NCI-H774 (cell line): ENCODE results near the gene PTK6.

ENCODE experiments used
- DNase-seq: peaks from one replicate; lab custom pipeline; 2025; lab: John Stamatoyannopoulos, UW

PTK6 gene

GRCh38 chr20:63507083-63507743 is 30.0 kb downstream of the PTK6 start:
- DNase-seq = no peak

DNA sequence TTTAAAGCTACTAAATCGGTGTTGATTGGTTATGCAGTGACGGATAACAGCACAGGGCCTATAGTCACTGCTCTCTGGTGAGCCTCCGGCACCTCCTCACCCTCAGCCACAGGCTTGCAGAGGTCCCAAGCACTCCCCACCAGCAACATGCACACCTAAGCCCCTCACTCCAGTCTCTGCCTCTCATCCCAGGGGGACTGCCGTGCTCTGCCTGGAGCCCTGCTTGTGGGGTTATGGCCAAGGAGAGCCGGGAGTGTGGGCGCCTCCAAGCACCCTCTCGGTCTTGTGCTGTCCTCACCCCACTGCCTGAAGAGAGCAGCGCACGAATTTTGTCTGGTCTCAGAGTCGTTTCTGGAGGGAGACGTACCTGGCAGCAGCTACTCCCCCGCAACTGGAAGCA is 31.5 kb downstream of the PTK6 start:
- DNase-seq = no peak

GRCh38 chr20:63505281-63505680 is 31.9 kb downstream of the PTK6 start:
- no peak for DNase-seq

- no peak for DNase-seq
Observed at GRCh38 chr20:63504642-63505041, 32.5 kb downstream of the PTK6 start.

DNA sequence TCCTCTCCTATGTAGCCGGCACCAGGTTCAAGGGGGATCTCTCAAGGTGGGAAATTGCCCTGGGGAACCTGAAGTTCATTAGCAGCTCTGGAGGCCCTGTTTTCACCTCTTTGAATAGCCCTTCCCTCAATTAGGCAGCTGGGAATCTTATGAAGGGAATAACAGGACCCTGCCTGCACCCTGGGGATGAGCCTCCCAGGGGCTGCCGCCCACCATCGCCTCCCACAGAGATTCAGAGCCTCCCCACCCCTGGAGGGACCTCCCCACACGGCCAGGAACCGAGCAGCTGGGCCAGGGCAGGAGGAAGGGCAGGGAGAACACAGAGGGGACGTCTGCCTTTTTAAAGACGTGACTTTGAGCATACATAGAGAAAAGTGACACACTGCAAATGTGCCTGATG is 33.7 kb downstream of the PTK6 start:
- DNase-seq = no peak

- DNase-seq = no peak
Observed at GRCh38 chr20:63502671-63503172, 34.5 kb downstream of the PTK6 start.

DNA sequence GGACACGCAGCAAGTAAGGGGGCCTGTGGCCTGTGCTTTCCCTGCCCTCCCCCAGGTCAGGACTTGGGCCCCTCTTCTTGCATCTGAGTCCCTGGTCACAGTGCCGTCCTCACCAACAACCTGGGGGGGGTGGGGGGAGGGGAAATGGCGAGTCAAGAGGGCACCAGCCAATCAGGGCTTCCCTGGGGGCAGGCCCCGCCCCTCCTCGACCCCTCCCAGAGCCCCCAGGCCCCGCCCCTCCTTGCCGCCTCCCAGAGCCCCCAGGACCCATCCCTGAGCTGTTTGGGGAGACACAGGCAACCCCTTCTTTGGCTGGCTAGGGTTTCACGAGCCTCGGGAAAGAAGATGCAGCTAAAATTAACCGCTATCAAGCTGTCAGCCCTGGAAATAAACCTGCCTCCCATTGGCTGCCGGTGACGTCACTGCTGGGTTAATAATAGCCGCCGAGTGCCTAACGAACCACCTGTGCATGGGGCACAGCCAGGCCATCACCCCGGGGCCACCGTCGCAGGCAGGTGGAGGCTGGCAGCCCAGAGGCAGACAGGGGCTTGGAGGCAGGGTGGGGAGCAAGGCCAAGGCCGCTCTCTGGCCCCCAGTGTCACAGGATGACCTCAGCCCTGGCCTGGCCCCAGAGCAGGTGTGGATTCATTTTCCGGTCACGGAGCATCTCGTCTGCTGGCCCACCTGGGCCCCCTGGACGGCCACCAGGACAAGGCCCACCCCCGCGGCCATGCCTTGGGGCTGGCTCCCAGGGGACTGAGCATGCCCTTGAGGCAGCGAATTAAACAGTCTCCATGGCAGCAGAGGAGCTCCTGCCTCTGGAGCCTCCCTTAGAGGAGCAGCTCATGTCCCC is 35.1 kb downstream of the PTK6 start:
- DNase-seq = peak; percentile 63

DNA sequence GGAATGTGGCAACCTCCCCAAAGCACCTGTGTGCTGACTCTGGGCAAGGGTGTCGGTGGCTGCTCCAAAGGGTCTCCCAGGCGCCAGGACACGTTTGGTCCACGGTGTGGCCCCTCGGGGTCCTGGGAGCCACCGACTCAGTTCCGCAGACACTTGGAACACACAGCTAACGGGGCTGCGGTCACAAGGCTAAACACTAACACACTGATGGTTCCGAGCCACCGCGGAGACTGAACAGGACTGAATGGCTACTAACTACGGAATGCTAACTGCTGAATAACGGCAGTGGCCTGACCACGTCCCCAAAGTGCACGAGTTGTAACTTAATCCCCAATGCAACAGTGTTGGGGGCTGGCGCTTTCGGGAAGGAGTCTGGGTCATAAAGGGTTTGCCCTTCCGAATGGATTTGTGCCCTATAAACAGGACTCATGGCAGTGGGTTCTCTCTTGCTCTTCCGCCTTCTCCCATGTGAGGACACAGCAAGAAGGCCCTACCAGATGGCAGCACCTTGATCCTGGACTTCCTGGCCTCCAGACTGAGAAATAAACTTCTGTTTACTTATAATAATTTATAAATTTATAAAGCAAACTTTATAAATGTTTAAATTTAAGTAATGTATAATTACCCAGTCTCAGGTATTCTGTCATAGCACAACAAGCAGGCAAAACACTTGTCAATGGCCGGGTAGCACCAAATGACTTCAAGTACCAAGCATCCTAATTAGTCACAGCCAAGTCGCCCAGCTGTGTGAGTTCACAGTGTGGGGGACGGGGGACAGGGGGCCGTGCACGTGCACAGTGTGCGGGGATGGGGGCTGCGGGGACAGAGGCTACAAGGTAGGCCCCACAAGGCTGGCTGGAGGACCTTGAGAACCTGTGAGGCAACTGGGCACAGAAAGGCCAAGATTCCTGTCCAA is 36.0 kb downstream of the PTK6 start:
- DNase-seq = no peak

DNA sequence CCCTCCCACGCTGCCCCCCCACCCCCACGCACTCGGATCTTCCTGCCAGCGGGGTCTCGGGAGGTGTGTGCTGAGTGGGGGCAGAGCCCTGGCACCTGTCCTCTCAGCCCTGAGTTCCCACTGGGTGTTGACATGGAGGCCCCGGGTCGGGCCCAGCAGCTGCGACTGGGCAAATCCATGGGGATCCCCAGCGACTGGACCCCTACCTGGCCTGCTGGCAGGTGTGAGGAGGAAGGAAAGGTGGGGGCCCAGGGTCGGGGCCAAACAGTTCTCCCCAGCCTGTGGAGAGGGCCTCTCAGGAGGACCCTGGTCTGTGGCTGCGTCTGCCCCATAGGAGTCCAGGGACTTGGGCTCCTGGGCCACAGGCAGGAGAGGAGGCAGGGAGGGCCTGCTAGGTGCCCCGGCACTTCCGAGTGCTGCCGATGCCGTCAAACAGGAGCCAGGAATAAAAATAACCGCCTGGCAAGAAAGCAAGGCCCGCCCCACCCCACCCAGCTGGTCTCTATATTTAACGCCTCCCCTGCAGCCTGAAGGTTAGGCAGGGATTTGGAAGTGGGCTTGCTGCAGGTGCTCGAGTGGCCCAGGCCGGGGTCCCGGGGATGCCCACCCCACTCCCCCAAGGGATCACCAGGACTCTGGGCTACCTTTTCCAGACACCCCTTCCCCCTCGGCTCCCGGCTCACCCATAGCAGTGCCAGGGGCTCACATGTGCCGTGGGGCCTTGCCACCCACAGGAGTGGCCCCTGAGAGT is 36.9 kb downstream of the PTK6 start:
- DNase-seq = no peak

- no peak for DNase-seq
Observed at GRCh38 chr20:63499338-63499969, 37.7 kb downstream of the PTK6 start.

- DNase-seq = no peak
Observed at GRCh38 chr20:63498960-63499337, 38.2 kb downstream of the PTK6 start, which contains the start of gene EEF1A2. TSS of gene EEF1A2 (minus strand) at chr20:63499083. CDS start at chr20:63497763, 1,320 bp downstream.

DNA sequence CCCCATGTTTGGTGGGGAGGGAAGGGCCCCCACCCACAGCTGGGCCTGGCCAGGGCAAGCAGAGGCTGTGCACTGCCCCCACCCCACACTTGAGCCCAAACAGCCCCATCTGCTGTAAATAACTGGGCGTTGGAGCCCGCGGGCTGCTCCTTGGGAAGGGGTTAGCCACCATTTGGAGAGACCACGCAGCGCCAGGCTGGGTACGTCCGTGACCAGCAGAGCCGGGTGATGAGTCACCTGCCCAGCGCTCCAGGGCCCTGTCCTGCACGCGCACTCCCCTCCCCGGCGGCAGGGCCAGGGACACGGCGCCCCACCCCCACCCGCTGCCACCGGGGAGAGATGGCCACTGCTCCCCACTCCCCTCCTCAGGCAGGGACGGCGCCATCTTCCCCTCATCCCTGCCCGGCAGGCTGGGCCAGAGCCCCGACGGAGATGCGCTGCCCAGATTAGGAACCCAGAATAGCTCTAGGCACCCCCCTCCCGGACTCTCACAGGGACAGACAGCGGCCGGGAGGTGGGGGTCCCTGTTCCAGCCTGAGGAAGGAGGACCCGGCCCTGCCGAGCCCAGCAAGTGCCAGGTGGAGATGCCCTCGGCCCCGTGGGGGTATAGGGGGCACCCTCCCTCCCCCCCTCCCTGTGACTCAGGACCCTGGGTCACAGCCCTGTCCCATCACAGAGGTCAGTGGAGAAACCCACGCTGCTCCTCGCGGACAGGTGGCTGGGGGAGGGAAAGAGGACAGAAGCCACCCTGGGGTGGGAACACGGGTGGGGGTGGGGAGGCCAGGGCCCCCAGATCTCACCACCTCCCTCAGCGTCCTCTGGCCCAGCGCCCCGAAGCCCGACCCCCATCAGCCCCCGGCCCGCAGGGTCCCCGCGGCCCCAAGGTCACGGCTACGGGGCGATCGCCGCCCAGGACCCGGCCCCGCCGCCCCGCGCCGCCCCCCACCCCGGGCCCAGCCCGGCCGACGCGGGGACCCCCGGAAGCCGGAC is 38.9 kb downstream of the PTK6 start:
- DNase-seq = no peak

GRCh38 chr20:63497138-63497945 is 39.8 kb downstream of the PTK6 start:
- no peak for DNase-seq

DNA sequence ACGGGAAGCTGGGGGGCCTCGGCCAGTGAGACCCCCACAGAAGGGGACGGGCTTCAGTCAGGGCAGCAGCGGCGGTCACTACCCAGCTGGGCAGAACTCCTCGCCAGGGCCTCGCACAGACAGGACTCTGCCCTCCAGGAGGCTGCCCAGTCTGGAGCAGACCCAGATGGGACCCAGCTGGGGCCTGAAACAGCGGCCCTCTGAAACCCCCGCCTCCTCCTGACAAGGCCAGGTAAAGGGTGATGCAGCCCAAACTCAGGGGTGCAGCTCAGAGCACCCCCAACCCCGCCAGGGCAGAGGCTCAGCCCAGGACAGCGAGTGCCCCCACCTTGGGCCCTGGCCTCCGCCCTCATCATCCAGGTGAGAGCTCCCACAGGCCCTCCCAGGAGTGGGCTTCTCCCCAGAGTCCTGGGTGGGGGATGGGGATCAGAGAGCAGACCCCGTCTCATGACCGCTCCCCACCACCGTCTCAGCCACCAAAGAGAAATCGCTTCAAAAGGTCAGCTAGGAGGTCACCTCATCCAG is 40.5 kb downstream of the PTK6 start:
- DNase-seq = no peak

DNA sequence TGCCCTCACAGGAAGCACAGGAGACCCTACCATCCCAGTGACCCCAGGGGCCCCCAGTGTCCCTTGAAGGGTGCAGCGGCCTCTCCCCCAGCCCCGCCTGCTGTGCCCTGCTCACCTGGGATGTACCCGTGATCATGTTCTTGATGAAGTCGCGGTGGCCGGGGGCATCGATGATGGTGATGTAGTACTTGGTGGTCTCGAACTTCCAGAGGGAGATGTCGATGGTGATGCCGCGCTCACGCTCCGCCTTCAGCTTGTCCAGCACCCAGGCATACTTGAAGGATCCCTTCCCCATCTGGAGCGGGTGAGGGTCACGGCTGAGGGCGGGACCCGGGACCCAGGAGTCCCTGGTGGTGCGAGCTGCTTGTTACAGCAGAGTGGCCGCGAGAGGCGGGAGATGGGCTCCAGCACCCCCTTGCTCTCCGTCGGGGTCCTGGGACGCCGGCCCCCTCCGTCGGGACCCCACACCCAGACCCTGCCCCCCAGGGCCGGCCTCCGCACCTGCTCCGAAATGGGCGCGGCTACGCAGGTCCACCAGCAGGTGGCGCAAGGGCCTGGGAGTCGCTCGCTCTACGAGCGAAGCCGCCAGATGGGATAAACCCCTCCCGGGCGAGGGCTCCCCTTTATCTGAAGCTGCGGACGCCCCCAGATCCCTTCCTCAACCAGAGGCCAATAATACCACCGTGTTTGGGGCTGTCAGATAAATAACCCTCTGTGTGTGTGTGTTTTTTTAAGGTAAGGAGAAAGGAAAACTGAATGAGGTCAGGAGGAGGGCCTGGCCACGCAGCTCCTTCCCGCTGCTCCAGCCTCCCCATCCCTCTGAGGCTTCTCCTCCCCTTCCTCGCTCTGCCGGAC is 41.2 kb downstream of the PTK6 start:
- DNase-seq = peak; percentile 58

- DNase-seq = no peak
Observed at GRCh38 chr20:63495167-63495720, 41.9 kb downstream of the PTK6 start.

DNA sequence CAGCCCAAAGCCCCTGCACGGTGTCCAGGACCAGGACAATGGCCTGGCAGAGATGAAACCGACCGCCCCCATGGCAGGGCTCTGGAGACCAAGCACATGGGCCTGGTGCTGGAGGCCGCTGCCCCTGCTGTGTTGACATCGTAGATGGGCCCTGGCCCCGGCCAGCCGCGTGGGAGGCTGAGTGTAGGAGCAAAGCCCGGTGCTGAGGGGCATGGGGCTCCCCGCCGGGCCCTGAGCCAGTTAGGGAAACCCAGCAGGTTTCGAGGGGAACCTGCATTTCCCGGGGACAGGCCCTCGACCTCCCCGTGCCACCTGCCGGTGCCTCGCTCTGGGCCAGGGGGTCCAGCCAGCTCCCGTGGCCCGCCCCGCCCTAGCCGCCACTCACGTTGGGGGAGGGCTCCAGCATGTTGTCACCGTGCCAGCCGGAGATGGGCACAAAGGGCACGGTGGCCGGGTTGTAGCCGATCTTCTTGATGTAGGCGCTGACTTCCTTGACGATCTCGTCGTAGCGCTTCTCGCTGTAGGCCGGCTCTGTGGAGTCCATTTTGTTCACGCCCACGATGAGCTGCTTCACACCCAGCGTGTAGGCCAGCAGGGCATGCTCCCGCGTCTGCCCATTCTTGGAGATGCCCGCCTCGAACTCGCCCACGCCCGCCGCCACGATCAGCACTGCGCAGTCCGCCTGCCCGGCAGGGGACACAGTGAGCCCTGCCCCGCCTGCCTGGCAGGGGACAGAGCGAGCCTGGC is 42.6 kb downstream of the PTK6 start:
- no peak for DNase-seq
